HFF-Myc (cell line): Measurements from ENCODE around the gene ZNF521.
A peak's percentile ranks its signal among the peaks of the same experiment; 100 is the strongest.

Source experiments
- DNase-seq: peaks from one replicate; pipeline ENCODE4 v3.0.0-alpha.2; 2011; ENCODE audit warnings: low read depth; ENCODE audit errors: extremely low read depth
- H3K4me3 ChIP-seq: replicated peaks from 2 replicates; pipeline ENCODE4 v1.5.1; 2011; ENCODE audit warnings: low read depth, mild to moderate bottlenecking, control low read depth, low read length
- TF ChIP-seq, protein P1 (sequence below): IDR thresholded peaks from 2 replicates; pipeline ENCODE4 v1.5.1; 2012; ENCODE audit warnings: mild to moderate bottlenecking, low read depth, low read length, control low read depth; ENCODE audit errors: missing control alignments

Gene ZNF521

DNA sequence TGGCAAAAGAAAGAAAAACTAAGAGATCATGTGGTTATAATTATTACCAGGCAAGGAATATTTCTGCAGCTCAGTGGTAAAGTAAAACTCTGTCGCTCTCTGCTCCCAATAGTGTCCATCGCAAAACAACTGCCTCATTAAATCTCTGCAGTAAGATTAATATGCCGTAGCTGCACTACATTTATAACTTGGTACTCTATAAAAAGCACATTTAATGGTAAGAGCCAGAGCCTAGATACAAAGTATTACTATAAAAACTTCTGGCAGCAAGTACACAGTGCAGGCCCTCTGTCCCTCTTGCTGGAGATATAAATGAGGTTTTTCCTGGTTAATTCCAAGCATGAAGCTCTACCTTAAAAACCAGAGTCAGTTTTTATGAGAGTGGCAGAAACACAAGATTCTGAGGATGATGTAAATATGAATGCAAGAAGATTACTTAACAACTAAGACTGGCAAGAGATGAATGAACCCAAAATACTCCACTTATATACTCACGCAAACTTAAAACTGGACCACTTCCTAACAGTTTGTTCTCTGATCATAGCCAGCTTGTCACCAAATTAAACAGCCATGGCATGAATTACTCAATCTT lies 25.5 kb downstream of the ZNF521 start:
- TF ChIP-seq, protein P1, sequence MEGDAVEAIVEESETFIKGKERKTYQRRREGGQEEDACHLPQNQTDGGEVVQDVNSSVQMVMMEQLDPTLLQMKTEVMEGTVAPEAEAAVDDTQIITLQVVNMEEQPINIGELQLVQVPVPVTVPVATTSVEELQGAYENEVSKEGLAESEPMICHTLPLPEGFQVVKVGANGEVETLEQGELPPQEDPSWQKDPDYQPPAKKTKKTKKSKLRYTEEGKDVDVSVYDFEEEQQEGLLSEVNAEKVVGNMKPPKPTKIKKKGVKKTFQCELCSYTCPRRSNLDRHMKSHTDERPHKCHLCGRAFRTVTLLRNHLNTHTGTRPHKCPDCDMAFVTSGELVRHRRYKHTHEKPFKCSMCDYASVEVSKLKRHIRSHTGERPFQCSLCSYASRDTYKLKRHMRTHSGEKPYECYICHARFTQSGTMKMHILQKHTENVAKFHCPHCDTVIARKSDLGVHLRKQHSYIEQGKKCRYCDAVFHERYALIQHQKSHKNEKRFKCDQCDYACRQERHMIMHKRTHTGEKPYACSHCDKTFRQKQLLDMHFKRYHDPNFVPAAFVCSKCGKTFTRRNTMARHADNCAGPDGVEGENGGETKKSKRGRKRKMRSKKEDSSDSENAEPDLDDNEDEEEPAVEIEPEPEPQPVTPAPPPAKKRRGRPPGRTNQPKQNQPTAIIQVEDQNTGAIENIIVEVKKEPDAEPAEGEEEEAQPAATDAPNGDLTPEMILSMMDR: no peak
- H3K4me3 ChIP-seq: no peak overlapping the region

DNA sequence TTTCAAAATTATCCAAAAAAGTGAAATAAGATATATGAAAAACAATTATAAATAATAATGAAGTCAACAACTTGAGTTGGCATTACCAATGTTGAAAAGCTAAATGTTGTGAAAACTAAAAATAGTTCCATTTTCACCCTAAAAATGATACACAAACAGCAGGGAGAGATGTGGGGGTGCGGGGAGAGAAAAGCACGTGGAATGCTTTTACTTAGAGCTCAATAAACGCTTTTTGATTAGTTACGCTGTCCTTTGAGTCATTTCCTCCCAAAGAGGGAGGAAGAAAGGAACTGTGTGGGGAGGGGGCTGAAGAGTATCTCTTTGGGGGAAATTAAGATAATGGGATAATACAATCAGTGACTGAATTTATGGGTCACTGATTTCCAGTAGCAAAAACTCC lies 29.2 kb downstream of the ZNF521 start:
- no peak for DNase-seq
- TF ChIP-seq, protein P1: no peak
- H3K4me3 ChIP-seq: no peak overlapping the region

More for the DNA sequence above, 25.5 kb downstream of the ZNF521 start:
- DNase-seq: peak; percentile 31

DNA sequence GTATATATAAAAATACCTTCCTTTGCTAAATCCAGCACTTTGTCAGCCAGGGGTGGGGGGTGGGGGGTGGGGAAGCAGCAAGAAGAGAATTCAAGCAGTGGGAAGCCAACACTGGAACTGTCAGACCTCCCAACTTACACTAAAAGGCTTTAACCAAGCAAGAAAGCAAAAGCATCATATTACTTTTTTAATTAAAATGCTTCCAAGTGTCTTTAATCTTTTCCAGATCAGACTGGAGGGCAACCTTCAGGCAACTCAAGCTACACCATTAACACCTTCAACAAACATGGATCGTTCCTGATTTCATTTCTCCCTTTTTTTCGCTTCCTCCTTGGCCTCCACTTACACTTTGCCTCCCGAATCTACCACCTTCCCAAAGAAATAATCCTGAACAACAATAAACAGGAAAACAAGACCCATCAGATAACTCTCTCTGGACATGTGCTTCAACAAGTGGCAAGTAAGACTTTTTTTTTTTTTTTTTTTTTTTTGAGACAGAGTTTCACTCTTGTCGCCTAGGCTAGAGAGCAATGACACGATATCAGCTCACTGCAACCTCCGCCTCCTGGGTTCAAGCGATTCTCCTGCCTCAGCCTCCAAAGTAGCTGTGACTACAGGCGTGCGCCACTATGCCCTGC lies 35.5 kb downstream of the ZNF521 start:
- no peak for DNase-seq
- TF ChIP-seq, protein P1: no peak
- H3K4me3 ChIP-seq: no peak overlapping the region

DNA sequence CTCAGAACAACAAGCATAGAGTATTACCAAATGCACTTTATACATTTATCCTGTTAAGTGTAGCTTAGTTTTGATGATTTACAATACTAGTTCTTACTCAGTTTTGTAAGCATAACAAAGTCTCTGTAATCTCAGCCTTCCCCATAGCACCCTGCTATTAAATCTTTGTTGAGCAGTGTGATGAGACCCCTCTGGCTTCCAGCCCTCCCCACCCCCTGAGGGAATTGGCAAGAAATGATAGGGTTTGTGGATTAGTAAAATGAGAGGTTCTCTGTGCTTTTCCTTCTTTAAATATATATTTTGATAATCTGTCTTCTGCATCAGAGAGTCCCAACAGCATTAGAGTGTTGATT lies 37.2 kb downstream of the ZNF521 start:
- no peak for DNase-seq
- H3K4me3 ChIP-seq: no peak overlapping the region
- TF ChIP-seq, protein P1: no peak

DNA sequence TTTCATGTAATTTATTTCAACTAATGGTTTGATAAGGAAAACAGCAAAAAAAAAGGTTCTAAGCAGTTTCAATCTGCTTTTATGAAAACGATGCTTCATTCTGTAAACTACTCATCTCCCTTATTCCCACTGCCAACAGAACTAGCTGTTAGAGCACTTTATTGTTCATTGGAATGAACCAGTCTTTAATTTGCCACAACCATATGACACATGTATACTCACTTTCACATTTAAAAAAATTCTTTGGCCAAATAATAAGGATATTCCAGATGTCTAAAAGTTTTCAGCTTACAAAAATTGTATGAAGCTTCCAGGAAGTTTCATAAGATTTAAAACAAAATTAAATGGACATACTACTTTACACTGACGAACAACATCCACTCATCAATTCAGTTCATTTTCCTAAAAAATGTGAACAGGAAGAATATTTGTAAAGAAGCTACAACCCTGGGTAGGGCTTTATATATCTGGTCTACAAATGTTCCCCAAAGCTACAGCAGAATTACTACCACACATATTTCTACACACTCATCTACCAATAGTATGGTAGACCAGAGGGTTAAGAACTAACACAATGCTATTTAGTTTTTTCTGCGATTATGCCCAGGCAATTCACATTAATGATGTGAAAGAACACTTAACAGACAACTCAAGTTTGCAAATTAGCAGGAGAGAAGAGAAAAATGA lies 37.7 kb downstream of the ZNF521 start:
- H3K4me3 ChIP-seq: no peak overlapping the region
- no peak for DNase-seq
- TF ChIP-seq, protein P1: no peak

DNA sequence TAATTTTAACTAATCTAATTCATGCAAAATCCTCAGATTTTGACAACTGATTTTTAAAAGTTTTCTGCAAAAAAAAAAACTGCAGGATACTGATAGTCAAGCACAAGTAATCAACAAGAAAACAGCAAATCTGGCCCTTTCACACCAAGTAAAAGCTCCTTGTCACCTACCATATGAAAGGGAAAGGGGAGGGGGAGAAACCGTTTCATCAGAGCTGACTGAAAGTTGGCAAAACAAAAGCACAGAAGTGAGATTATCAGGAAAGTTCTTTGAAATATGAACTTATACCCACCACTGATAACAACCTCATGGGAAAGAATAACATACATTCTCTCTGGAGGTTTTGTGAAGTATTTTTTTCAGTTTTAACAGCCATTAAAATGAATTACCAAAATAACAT lies 38.7 kb downstream of the ZNF521 start:
- H3K4me3 ChIP-seq: no peak overlapping the region
- TF ChIP-seq, protein P1: no peak
- no peak for DNase-seq
